ENCODE results near the gene CLBA1. TPM values are rescaled to one million over a fixed set of nuclear protein-coding genes. Genes with fewer than 3 reads are reported as not detected.

Gene CLBA1
- total RNA-seq, 1 donor from 2014 or later, result 8.4 TPM

DNA sequence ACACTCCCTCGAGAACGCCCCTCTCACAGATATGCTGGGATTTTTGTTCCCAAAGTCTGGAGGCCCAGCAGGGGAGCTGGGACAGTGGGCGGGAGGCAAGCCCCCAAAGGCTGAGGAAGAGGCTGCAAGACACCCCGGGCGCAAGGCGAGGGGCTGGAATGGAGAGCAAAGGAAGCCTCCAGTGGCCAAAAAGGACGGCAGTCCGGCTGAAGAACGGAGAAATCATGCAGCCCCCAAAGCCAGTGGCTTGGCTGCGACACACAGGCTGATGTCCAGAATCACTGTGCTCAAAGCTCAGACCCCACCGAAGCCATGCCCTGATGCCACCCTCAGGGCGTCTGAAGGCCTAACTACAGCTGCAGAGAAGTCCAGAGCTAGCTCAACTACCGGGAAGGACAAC is 10.9 kb downstream of the CLBA1 start:
- H3K36me3 ChIP-seq (ENCODE audit: control insufficient read depth, insufficient read depth, low read length), result peaks cover 14% of the 10 kb centered on the region
- FAIRE-seq, result no peak

DNA sequence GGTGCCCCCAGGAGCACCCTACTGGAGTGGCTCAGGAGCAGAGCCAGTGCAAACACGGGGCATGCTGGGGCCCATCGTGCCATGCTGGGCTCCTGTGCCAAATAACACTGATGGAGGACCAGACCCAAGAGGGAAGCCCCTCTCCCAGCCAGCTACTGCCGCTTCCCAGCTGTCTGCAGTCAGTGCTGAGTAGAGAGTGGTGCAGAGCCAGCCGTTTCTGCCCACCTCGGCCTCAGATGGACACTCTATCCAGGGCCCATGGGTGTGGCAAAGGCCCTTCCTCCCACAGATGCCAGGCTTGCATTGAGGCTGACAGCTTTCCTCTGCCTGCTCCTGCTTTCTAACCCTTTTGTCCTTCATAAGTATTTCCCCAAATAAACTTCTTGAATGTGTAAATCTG is 13.2 kb downstream of the CLBA1 start:
- Histone ChIP-seq H3K27me3 (ENCODE audit: control insufficient read depth, insufficient read depth, low read length) (no peaks in the 10 kb centered on the region), H3K4me3 (ENCODE audit: low read depth, low read length) (no peak overlapping the region), H3K36me3 (ENCODE audit: control insufficient read depth, insufficient read depth, low read length) (peaks cover 8% of the 10 kb centered on the region)
- DNase-seq (ENCODE audit: low read depth) (no peak), FAIRE-seq (no peak)
- TF ChIP-seq, protein P1, sequence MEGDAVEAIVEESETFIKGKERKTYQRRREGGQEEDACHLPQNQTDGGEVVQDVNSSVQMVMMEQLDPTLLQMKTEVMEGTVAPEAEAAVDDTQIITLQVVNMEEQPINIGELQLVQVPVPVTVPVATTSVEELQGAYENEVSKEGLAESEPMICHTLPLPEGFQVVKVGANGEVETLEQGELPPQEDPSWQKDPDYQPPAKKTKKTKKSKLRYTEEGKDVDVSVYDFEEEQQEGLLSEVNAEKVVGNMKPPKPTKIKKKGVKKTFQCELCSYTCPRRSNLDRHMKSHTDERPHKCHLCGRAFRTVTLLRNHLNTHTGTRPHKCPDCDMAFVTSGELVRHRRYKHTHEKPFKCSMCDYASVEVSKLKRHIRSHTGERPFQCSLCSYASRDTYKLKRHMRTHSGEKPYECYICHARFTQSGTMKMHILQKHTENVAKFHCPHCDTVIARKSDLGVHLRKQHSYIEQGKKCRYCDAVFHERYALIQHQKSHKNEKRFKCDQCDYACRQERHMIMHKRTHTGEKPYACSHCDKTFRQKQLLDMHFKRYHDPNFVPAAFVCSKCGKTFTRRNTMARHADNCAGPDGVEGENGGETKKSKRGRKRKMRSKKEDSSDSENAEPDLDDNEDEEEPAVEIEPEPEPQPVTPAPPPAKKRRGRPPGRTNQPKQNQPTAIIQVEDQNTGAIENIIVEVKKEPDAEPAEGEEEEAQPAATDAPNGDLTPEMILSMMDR (IDR thresholded peaks at IDR 0.05; ENCODE audit: insufficient read depth, low read length, severe bottlenecking), result no peak

More for the DNA sequence above, 10.9 kb downstream of the CLBA1 start:
- no peak overlapping the region for H3K4me3 ChIP-seq (ENCODE audit: low read depth, low read length)
- H3K27me3 ChIP-seq (ENCODE audit: control insufficient read depth, insufficient read depth, low read length), result no peaks in the 10 kb centered on the region
- TF ChIP-seq, protein P1 (IDR thresholded peaks at IDR 0.05; ENCODE audit: insufficient read depth, low read length, severe bottlenecking), result no peak
- DNase-seq (ENCODE audit: low read depth), result no peak

DNA sequence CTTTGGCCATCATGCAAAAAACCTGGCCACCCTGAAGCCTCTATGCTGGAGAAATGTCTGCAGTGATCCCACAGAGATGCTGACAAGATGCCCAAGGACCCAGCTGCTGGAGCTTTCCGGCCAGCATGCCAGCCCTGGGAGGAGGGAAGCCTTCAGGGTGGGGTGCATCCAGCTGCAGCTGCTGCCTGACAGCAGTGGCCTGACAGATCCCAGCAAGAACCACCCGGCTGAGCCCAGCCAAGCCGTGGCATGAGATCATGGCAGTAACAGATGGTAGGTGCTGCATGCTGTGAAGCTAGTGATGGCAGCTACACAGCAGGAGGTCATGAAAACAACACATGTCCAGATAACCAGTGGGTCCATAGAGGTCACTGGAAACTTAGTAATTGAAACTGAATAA is 13.8 kb downstream of the CLBA1 start:
- Histone ChIP-seq H3K36me3 (ENCODE audit: control insufficient read depth, insufficient read depth, low read length) (peaks cover 7% of the 10 kb centered on the region), H3K27me3 (ENCODE audit: control insufficient read depth, insufficient read depth, low read length) (no peaks in the 10 kb centered on the region), H3K4me3 (ENCODE audit: low read depth, low read length) (no peak overlapping the region)
- TF ChIP-seq, protein P1 (IDR thresholded peaks at IDR 0.05; ENCODE audit: insufficient read depth, low read length, severe bottlenecking), result no peak
- FAIRE-seq (no peak), DNase-seq (ENCODE audit: low read depth) (no peak)

DNA sequence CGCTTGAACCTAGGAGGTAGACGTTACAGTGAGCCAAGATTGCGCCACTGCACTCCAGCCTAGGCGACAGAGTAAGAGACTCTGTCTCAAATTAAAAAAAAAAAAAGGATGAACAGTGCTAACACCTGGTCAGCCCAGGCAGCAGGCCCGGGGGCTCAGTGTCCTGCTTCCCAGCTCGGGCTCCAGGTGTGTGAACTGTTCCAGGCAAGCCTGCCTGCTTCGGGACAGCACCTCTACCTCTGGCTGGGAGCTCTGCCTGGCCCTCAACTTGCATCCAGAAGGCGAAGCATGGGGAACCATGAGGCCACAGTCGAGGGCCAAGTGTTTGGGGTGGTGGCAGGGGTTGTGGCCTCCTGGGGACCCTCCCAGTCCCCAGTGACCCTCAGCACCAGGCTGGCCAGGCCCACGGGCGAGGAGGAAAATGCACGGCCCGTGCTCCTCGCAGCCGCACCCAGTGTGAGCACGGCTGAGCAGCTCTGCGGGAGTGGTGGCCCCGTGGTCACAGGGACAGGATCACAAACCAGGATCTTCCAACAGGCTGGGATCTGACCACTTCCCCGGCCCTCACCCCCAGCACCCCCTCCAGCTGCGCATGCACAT is 19.8 kb downstream of the CLBA1 start:
- no peak for DNase-seq (ENCODE audit: low read depth)
- Histone ChIP-seq H3K27me3 (ENCODE audit: control insufficient read depth, insufficient read depth, low read length) (no peaks in the 10 kb centered on the region), H3K36me3 (ENCODE audit: control insufficient read depth, insufficient read depth, low read length) (peaks cover 9% of the 10 kb centered on the region), H3K4me3 (ENCODE audit: low read depth, low read length) (no peak overlapping the region)
- no peak for FAIRE-seq
- TF ChIP-seq, protein P1 (IDR thresholded peaks at IDR 0.05; ENCODE audit: insufficient read depth, low read length, severe bottlenecking), result no peak

DNA sequence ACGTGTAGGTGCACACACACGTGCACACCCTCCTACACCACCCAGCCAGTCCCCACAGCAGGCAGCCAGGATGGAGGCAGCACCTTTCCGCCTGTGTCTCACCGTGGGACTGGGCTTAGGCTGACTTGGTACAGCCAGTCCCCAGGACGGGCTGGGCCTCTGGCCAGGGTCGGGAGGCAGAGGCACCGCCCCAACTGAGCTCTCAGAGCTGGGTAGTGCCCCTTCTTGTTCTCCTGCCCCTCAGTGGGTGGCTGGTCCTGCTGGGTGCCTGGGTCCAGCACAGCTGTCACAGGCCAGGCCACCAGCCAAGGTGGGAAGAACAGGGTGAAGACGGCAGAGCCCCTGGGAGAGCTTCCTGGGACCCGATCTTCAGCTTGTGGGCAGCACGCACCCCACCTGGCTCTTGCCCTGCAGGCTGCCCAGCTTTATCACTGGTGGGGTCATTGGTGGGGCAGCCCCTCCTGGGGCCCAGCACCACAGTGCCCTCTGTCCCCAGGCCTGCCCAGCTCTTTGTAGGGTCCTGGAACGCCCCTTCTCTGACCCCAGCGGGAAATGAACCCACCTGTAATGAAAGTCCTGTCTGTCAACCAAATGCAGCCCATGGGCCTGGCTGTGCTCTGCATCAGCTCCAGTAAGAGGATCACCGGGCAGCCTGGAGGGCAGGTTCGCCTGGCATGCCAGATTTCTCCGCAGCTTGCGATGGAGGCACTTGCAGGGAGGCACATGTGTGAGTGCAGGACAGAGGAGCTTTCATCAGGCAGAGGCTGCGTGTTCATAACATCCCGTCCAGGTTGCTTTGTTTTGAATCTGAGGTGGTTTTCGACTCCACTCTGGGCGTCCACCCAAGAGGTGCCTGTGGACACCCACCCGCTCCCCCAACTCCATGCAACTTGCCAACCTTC is 20.6 kb downstream of the CLBA1 start:
- DNase-seq (ENCODE audit: low read depth) (no peak), FAIRE-seq (no peak)
- Histone ChIP-seq H3K36me3 (ENCODE audit: control insufficient read depth, insufficient read depth, low read length) (peaks cover 13% of the 10 kb centered on the region), H3K4me3 (ENCODE audit: low read depth, low read length) (no peak overlapping the region), H3K27me3 (ENCODE audit: control insufficient read depth, insufficient read depth, low read length) (no peaks in the 10 kb centered on the region)
- TF ChIP-seq, protein P1 (IDR thresholded peaks at IDR 0.05; ENCODE audit: insufficient read depth, low read length, severe bottlenecking), result no peak
